Keratinocyte (primary cell): ENCODE measurements around the gene RAB14.

Experiments
- CTCF ChIP-seq, 3 experiments: IDR thresholded peaks in 1 of 3; conservative IDR thresholded peaks in 1 of 3; optimal IDR thresholded peaks in 1 of 3; 2 replicates in 2 of 3; 3 replicates in 1 of 3; pipeline versions ENCODE3 to v1.5.1; 2011; ENCODE audit warnings: low read length in 3 of 3, mild to moderate bottlenecking in 3 of 3, moderate library complexity in 2 of 3, control low read depth in 1 of 3, inconsistent platforms in 1 of 3; ENCODE audit not compliant: insufficient read depth in 2 of 3; ENCODE audit errors: extremely low read depth in 1 of 3
- EZH2 ChIP-seq: IDR thresholded peaks from one replicate; pipeline ENCODE4 v1.6.1; 2012; ENCODE audit warnings: inconsistent platforms, mild to moderate bottlenecking, low read length, moderate library complexity

GRCh38 chr9:121182989-121183388, 18.7 kb downstream of the RAB14 start:
- TF ChIP-seq EZH2 = no peak
- no peak for TF ChIP-seq CTCF (optimal IDR thresholded peaks at IDR 0.05 in 1 of 3, IDR thresholded peaks at IDR 0.05 in 1 of 3, conservative IDR thresholded peaks at IDR 0.05 in 1 of 3; ENCODE audit: extremely low read depth in 1 of 3, insufficient read depth in 2 of 3, low read length in 3 of 3)
